Measurements from ENCODE around the gene NSD2. TPM values are rescaled to one million over a fixed set of nuclear protein-coding genes. Genes with fewer than 3 reads are reported as not detected.

NSD2 gene
- total and polyA plus RNA-seq, 7 donors = 7.2 to 57.9 (median 36.0) TPM

GRCh38 chr4:1851160-1851559 lies 20.0 kb upstream of the NSD2 start:
- TF ChIP-seq EP300 (IDR thresholded peaks at IDR 0.05) = no peak
- TF ChIP-seq POLR2A (IDR thresholded peaks at IDR 0.05) = no peak
- TF ChIP-seq CTCF (IDR thresholded peaks at IDR 0.05) = no peak
- no peak for TF ChIP-seq POLR2AphosphoS5 (IDR thresholded peaks at IDR 0.05)
- Histone ChIP-seq H3K27ac (no peak overlapping the region), H3K4me3 (no peak overlapping the region), H3K36me3 (peaks cover 0 to 21% (median 3%) of the 10 kb centered on the region in 4 donors), H3K9me3 (no peaks in the 10 kb centered on the region), H3K4me1 (peaks cover 0 to 28% (median 17%) of the 10 kb centered on the region in 4 donors), H3K27me3 (no peaks in the 10 kb centered on the region)
- WGBS, 2 donors = 86 to 90% methylated on average over 11 of the region's 11 CpGs
- no peak for DNase-seq
- intact Hi-C loops (cut with DNase I) = no loop called here

GRCh38 chr4:1851575-1852410 lies 19.4 kb upstream of the NSD2 start:
- Histone ChIP-seq H3K27ac (no peak overlapping the region), H3K9me3 (no peaks in the 10 kb centered on the region)
- WGBS, 2 donors = 70 to 84% methylated on average over 16 of the region's 16 CpGs

GRCh38 chr4:1852904-1853623 lies 18.1 kb upstream of the NSD2 start:
- TF ChIP-seq POLR2A (IDR thresholded peaks at IDR 0.05) (no peak), EP300 (IDR thresholded peaks at IDR 0.05) (no peak), POLR2AphosphoS5 (IDR thresholded peaks at IDR 0.05) (no peak), CTCF (IDR thresholded peaks at IDR 0.05) (no peak)

More at GRCh38 chr4:1851575-1852410, 19.4 kb upstream of the NSD2 start:
- no peak for DNase-seq
- intact Hi-C loops (cut with DNase I) = no loop called here
- Histone ChIP-seq H3K36me3 (peaks cover 0 to 15% (median 2%) of the 10 kb centered on the region in 4 donors), H3K4me1 (peaks cover 0 to 31% (median 18%) of the 10 kb centered on the region in 4 donors), H3K27me3 (no peaks in the 10 kb centered on the region), H3K4me3 (no peak overlapping the region)
- TF ChIP-seq EP300 (IDR thresholded peaks at IDR 0.05) (no peak), CTCF (IDR thresholded peaks at IDR 0.05) (no peak), POLR2AphosphoS5 (IDR thresholded peaks at IDR 0.05) (no peak), POLR2A (IDR thresholded peaks at IDR 0.05) (no peak)

GRCh38 chr4:1854752-1855151 lies 16.4 kb upstream of the NSD2 start:
- WGBS, 2 donors = 14 to 55% methylated on average over 1 of the region's 1 CpG
- Histone ChIP-seq H3K36me3 (no peaks in the 10 kb centered on the region), H3K27ac (peak overlapping the region in 3 of 4 donors; percentile 86 to 87 (median 86)), H3K4me1 (peaks cover 0 to 38% (median 29%) of the 10 kb centered on the region in 4 donors), H3K27me3 (no peaks in the 10 kb centered on the region), H3K4me3 (peak overlapping the region; percentile 38 to 90 (median 74)), H3K9me3 (no peaks in the 10 kb centered on the region)
- intact Hi-C loops (cut with DNase I) = loop anchor here (5.0 kb wide), 2 partner anchors 43 to 142 kb away; partner anchors contain the start of gene SLBP
- no peak for TF ChIP-seq POLR2AphosphoS5 (IDR thresholded peaks at IDR 0.05)
- no peak for TF ChIP-seq CTCF (IDR thresholded peaks at IDR 0.05)
- no peak for TF ChIP-seq POLR2A (IDR thresholded peaks at IDR 0.05)
- TF ChIP-seq EP300 (IDR thresholded peaks at IDR 0.05) = no peak
- DNase-seq = no peak

More at GRCh38 chr4:1852904-1853623, 18.1 kb upstream of the NSD2 start:
- Histone ChIP-seq H3K9me3 (no peaks in the 10 kb centered on the region), H3K4me1 (peaks cover 0 to 38% (median 29%) of the 10 kb centered on the region in 4 donors), H3K36me3 (peaks cover 0 to 8% (median 0%) of the 10 kb centered on the region in 4 donors), H3K4me3 (no peak overlapping the region), H3K27me3 (no peaks in the 10 kb centered on the region), H3K27ac (no peak overlapping the region)
- intact Hi-C loops (cut with DNase I) = no loop called here
- no peak for DNase-seq
- 57 to 80% methylated on average over 9 of the region's 9 CpGs for WGBS, 2 donors

Measured in sigmoid colon (tissue), 7 donors.